DMS 273 (cell line): ENCODE results near the gene GABRR2.
"Not testable (repeated sequence)": the region's sequence is repeated elsewhere in the genome, so short reads cannot be mapped to it uniquely, and the experiment has no call there.

Experiments
- DNase-seq: peaks from one replicate; lab custom pipeline; 2025; ENCODE audit not compliant: unreplicated experiment; lab: John Stamatoyannopoulos, UW

GABRR2 gene

DNA sequence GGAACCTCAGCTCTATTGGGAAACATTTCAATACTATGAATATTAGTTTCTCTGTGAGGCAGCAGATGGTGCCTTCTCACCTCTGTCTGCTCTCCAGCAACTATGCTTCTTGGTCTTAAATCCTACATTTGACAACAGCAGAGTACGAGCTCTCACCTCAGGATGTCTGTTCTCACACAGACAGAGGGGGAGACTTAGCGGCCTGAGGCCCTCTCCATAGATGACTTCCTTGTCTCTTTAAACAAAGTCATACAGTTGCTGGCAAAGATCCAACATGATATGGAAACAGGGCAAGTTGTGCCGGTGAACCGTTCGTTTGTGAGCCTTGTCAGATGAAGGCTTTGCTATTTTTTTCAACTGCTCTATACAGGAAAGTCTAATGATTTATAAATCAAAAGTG is 54.3 kb downstream of the GABRR2 start:
- DNase-seq = peak; percentile 64

- DNase-seq = peak; percentile 31
These were observed 54.8 kb downstream of the GABRR2 start for GRCh38 chr6:89260310-89260709.

DNA sequence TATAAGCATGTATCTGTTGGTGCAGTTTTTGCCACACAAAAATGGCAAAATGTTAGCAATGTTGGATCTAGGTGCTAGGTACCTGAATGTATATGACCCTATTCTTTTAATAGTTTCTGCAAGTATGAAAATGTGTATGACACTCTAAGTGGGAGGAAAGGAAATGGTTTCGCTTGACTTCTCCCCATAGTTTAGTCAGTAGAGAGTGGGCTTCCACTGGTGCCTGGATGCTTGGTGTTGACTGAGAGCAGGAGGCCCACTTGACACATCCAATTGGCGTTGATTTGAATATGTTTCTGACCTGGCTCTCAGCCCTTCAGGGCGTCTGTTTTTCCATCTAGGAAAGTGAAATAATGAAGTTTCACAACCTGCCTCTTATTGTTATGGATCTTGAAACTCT is 56.2 kb downstream of the GABRR2 start:
- no peak for DNase-seq

DNA sequence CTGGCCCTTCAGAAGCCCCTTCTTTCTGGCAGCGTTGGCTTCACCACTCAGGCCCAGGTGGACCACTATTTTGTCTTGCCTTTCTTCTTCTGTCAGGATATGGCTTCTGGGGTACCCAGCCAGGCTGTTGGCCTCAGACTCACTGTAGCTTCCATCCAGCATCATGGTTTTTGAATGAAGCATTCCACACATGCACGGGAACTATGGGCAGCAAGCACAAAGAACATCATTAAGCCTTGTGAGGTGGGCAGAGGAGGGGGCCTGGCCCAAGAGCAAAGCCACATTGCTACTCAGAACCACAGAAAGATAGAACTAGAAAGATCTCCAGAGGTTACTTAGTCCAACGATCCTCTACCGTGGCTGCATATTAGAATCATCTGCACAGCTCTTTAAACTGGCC is 57.3 kb downstream of the GABRR2 start:
- DNase-seq = no peak

DNA sequence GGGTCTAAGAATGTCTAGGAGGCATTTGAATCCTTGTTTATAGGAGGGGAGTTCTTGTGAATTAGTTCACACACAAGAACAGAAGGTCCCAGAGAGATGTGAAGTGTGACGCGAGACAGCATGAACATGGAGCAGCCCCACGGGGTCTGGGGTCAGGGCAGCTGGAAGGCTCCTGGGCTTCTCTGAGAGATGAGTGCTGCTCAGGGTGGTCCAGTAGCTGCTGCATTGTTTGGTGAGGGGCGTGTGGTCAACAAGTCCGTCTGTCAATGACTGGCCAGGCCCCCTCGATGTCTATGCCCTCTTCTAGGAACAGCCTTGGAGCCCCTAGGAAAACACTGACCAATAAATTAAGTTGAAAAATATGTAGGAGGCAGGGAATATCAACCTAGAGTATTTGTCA is 57.8 kb downstream of the GABRR2 start:
- DNase-seq = no peak

GRCh38 chr6:89255417-89255816 is 59.7 kb downstream of the GABRR2 start:
- DNase-seq = no peak

DNA sequence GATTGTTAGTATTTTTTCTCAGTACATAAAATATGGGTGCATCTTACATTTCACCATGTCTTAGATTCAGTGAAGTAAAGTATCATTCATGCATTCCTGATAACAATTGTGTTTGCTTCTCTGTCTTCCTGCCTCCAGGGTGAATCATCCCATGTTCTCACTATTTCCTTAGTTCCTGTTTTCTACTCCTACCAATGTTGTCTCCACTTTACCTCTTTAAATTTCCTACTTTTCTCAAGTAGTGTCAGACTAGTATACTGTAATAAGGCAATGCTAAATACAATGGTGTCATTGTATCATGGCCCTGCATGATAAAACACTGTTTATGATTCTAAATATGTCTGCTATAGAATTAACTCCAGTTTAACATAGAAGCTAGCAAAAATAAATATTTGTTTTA is 60.5 kb downstream of the GABRR2 start:
- no peak for DNase-seq

GRCh38 chr6:89252907-89253306 is 62.2 kb downstream of the GABRR2 start:
- no peak for DNase-seq

GRCh38 chr6:89251976-89252375 is 63.1 kb downstream of the GABRR2 start:
- no peak for DNase-seq

- DNase-seq = no peak
These were observed 63.9 kb downstream of the GABRR2 start for GRCh38 chr6:89251170-89251569.

DNA sequence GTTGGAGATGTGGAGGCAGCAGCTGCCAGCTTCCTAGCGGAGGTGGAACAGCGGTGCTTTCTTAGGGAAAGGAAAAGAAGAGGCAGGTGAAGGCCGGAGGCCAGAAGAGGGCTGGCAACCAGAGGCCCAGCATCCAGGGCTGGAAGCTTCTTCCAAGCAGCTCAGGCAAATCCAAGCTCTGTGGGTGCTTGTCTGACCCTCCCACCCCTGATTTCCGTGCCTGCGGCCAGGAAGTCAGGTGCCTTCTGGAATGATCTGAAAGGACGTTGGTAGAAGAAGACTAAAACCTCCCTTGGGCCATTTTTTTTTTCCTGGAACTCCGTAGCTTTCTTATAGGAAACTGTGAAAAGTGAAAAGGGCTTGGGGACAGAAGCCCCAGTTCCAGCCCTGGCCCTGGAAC is 64.9 kb downstream of the GABRR2 start:
- no peak for DNase-seq

DNA sequence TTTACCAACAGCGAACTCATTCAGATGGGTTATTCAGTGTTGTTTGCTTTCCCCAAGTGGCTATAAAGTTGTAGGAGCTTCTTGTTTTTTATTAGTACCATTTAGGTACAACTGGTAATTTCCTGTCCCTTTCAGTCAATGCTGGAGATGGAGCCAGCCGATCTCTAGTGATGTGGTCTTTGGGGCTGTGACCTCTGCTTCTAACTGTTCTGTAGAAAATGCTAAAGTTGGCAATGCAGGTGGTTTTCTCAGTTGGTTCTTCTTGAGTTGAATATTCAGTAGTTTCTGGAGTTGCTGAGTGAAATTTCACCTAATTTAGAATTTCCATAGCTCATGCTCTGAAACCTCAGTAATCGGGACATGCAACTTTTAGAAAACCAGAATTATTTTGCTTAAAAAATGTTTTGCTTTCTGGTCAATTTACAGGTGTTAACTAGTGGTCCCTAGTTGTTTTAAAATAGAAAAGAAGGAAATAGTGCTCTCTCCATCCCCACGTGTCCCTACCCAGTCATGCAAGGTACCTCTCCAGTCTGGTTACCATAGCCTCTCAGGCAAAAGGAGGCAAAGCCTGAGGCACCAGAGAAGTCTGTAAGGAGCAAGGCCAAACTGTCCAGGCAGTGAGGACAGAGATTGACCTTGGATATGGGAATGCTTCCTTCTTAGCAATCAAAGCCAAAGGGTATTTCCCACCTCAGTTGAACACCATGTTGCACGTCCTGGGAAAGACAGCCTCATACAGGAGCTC is 70.7 kb downstream of the GABRR2 start:
- no peak for DNase-seq

DNA sequence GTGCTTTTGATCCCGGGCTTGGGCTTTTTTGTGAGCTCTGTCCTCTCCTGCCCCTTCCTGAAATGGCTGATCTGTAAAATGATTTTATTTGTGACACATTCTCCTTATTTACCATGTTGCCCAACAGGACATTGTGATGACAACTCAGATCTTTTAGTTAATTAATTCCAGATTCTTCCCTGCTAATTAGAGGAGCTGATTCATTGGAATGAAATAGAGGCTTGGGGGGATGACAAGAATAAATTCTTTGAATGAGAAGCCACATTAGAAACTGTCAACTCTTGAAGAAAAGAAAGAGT is 71.8 kb downstream of the GABRR2 start:
- DNase-seq = no peak

- peak; percentile 72 for DNase-seq
These were observed 72.3 kb downstream of the GABRR2 start for GRCh38 chr6:89242574-89243330.

- peak; percentile 29 for DNase-seq
These were observed 75.8 kb downstream of the GABRR2 start for GRCh38 chr6:89239338-89239737.

- no peak for DNase-seq
These were observed 77.9 kb downstream of the GABRR2 start for GRCh38 chr6:89237158-89237557.

GRCh38 chr6:89233605-89234004 is 81.5 kb downstream of the GABRR2 start:
- not testable (repeated sequence) for DNase-seq

- DNase-seq = no peak
These were observed 92.4 kb downstream of the GABRR2 start for GRCh38 chr6:89222712-89223039.

- DNase-seq = no peak
These were observed 93.0 kb downstream of the GABRR2 start for GRCh38 chr6:89221971-89222711.

- DNase-seq = no peak
These were observed 94.0 kb downstream of the GABRR2 start for GRCh38 chr6:89221129-89221528.

- DNase-seq = no peak
These were observed 97.7 kb downstream of the GABRR2 start, which contains the start of gene GABRR1 for GRCh38 chr6:89217299-89217910. TSS of gene GABRR1 (minus strand) at chr6:89217358. CDS start at chr6:89217322, 36 bp downstream.

- no peak for DNase-seq
These were observed 98.7 kb downstream of the GABRR2 start for GRCh38 chr6:89216411-89216810.
